ENCODE measurements around the gene MIDN.

The MIDN gene

GRCh38 chr19:1270213-1270853, 21.9 kb downstream of the MIDN start:
- DNase-seq (ENCODE audit: low read depth in 2 of 2) = no peak

- DNase-seq (ENCODE audit: low read depth in 2 of 2) = no peak
Measured at GRCh38 chr19:1270854-1271527, 22.6 kb downstream of the MIDN start.

GRCh38 chr19:1271528-1272422, 23.4 kb downstream of the MIDN start:
- DNase-seq (ENCODE audit: low read depth in 2 of 2) = no peak

- DNase-seq (ENCODE audit: low read depth in 2 of 2) = no peak
Measured at GRCh38 chr19:1272423-1273262, 24.3 kb downstream of the MIDN start.

GRCh38 chr19:1273263-1274041, 25.1 kb downstream of the MIDN start:
- DNase-seq (ENCODE audit: low read depth in 2 of 2) = no peak

- DNase-seq (ENCODE audit: low read depth in 2 of 2) = no peak
Measured at GRCh38 chr19:1274081-1274851, 25.9 kb downstream of the MIDN start.

- DNase-seq (ENCODE audit: low read depth in 2 of 2) = no peak
Measured at GRCh38 chr19:1274852-1275259, 26.5 kb downstream of the MIDN start.

- peak; percentile 92 to 97 for DNase-seq (ENCODE audit: low read depth in 2 of 2)
Measured at GRCh38 chr19:1275260-1275975, 27.0 kb downstream of the MIDN start, which contains the start of gene FAM174C. FAM174C (plus strand) TSS chr19:1275530; CDS start chr19:1275550, 20 bp downstream.

GRCh38 chr19:1275976-1276627, 27.7 kb downstream of the MIDN start:
- no peak for DNase-seq (ENCODE audit: low read depth in 2 of 2)

- no peak for DNase-seq (ENCODE audit: low read depth in 2 of 2)
Measured at GRCh38 chr19:1276628-1277022, 28.2 kb downstream of the MIDN start.

GRCh38 chr19:1277061-1277460, 28.7 kb downstream of the MIDN start:
- no peak for DNase-seq (ENCODE audit: low read depth in 2 of 2)

GRCh38 chr19:1278074-1278473, 29.7 kb downstream of the MIDN start:
- DNase-seq (ENCODE audit: low read depth in 2 of 2) = no peak

GRCh38 chr19:1278713-1279660, 30.6 kb downstream of the MIDN start:
- no peak for DNase-seq (ENCODE audit: low read depth in 2 of 2)

GRCh38 chr19:1279782-1280341, 31.5 kb downstream of the MIDN start:
- DNase-seq (ENCODE audit: low read depth in 2 of 2) = peak; percentile 60 to 62

- DNase-seq (ENCODE audit: low read depth in 2 of 2) = no peak
Measured at GRCh38 chr19:1280636-1281568, 32.5 kb downstream of the MIDN start.

Data from stimulated activated CD8-positive, alpha-beta memory T cell treated with anti-CD3 and anti-CD28 coated beads, Interleukin-2, amount 100 ng/mL, for 1 hour (primary cell).